Epithelial cell of esophagus (primary cell): Measurements from ENCODE around the gene CD6.

Source experiments
- DNase-seq: peaks from one replicate; pipeline ENCODE4 v3.0.0; 2010; ENCODE audit warnings: low read depth
- H3K4me3 ChIP-seq: 2 replicates; pipeline ENCODE4 v1.5.1; 2011; ENCODE audit warnings: mild to moderate bottlenecking, low read length, control low read depth
- TF ChIP-seq, protein P1 (sequence below): IDR thresholded peaks from 2 replicates; pipeline ENCODE4 v1.5.1; 2011; ENCODE audit warnings: low read depth, mild to moderate bottlenecking, low read length, control low read depth, inconsistent platforms; ENCODE audit not compliant: insufficient read depth; ENCODE audit errors: missing control alignments

CD6 gene

DNA sequence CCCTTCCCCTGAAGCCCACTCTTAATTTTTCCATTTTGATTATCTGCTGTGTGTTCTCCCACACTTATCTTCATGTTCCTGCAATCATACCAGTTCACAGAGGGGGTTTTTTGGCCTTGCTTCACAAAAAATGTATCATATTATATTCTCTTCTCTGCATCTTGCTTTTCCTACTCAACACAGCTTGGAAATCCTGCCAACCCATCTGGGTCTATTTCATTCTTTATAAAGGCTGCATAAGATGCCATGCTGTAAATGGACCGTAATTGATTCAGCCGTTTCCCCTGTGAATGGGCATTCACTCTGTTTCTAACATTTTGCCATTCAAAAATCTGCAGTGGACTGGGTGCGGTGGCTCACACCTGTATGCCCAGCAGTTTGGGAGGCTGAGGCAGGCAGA, 30.5 kb downstream of the CD6 start:
- TF ChIP-seq, protein P1, sequence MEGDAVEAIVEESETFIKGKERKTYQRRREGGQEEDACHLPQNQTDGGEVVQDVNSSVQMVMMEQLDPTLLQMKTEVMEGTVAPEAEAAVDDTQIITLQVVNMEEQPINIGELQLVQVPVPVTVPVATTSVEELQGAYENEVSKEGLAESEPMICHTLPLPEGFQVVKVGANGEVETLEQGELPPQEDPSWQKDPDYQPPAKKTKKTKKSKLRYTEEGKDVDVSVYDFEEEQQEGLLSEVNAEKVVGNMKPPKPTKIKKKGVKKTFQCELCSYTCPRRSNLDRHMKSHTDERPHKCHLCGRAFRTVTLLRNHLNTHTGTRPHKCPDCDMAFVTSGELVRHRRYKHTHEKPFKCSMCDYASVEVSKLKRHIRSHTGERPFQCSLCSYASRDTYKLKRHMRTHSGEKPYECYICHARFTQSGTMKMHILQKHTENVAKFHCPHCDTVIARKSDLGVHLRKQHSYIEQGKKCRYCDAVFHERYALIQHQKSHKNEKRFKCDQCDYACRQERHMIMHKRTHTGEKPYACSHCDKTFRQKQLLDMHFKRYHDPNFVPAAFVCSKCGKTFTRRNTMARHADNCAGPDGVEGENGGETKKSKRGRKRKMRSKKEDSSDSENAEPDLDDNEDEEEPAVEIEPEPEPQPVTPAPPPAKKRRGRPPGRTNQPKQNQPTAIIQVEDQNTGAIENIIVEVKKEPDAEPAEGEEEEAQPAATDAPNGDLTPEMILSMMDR, result no peak
- H3K4me3 ChIP-seq, result no peak overlapping the region
- no peak for DNase-seq

DNA sequence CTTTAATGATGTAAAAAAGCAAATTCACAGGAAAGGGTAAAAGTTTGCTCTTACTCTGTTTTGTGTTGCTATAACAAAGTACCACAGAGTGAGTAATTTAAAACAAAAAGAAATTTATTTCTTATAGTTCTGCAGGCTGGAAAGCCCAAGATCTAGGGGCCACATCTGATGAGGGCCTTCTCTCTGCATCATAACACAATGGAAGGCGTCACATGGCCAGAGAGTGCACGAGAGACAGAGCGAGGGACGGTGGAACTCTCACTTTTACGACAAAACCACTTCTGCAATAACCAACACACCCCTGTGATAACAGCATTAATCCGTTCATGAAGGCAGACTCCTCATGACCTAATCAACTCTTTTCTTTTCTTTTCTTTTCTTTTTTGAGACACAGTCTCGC, 31.1 kb downstream of the CD6 start:
- DNase-seq, result no peak
- no peak overlapping the region for H3K4me3 ChIP-seq
- TF ChIP-seq, protein P1, result no peak

DNA sequence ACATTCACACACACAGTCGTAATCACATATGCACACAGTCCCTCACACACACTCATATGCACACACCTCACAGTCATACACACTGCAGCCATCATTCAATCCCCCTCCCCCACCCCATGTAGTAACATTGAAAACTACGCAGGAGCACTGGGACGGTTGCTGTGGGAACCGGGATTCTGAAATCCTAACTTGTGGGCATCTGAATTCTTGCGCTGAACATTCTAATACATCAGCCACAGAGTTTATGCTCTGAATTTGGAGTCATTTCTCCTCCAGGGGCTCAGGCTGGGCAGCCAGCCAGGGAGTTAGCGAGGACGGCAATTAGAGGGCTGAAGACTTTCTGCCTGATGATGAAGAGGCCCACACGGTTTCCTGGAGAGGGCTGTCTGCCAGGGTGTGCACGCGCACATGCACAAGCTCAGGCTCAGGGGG, 32.7 kb downstream of the CD6 start:
- TF ChIP-seq, protein P1, result no peak
- H3K4me3 ChIP-seq, result no peak overlapping the region
- DNase-seq, result no peak

DNA sequence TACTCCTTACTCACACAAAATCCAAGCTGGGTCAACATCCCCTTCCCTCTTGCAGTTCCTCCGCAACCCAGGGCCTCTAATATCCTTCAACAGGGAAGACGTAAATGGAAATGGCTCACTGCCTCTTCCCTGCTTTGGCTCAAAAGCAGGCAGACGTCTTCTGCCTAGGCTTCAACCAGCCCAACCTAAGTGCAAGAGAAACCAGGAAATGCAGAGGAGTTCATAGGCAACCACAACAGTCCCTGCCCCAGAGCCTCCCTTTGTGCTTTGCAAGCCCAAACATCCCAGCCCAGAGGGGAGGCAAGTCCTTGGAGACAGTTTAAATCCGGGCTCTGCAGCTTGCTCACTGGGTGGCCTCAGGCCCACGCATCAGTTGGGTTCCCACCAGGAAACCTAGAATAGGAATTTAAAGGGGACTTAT, 33.3 kb downstream of the CD6 start:
- DNase-seq, result no peak
- TF ChIP-seq, protein P1, result no peak
- H3K4me3 ChIP-seq, result no peak overlapping the region

DNA sequence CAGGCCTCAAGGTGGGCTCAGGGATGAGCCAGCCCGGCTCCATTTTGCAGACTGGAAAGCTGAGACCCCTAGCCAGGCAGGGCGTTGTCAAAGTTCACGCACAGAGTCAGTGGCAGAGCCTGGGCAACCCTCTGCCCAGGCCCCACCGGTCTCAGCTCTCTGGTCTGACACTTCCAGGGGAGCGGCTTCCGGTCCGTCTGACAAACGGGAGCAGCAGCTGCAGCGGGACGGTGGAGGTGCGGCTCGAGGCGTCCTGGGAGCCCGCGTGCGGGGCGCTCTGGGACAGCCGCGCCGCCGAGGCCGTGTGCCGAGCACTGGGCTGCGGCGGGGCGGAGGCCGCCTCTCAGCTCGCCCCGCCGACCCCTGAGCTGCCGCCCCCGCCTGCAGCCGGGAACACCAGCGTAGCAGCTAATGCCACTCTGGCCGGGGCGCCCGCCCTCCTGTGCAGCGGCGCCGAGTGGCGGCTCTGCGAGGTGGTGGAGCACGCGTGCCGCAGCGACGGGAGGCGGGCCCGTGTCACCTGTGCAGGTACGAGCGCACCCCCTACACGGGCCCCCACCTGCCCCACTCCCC, 36.0 kb downstream of the CD6 start:
- peak overlapping the region; percentile 32 for H3K4me3 ChIP-seq
- peak; percentile 31 for DNase-seq
- TF ChIP-seq, protein P1, result no peak

DNA sequence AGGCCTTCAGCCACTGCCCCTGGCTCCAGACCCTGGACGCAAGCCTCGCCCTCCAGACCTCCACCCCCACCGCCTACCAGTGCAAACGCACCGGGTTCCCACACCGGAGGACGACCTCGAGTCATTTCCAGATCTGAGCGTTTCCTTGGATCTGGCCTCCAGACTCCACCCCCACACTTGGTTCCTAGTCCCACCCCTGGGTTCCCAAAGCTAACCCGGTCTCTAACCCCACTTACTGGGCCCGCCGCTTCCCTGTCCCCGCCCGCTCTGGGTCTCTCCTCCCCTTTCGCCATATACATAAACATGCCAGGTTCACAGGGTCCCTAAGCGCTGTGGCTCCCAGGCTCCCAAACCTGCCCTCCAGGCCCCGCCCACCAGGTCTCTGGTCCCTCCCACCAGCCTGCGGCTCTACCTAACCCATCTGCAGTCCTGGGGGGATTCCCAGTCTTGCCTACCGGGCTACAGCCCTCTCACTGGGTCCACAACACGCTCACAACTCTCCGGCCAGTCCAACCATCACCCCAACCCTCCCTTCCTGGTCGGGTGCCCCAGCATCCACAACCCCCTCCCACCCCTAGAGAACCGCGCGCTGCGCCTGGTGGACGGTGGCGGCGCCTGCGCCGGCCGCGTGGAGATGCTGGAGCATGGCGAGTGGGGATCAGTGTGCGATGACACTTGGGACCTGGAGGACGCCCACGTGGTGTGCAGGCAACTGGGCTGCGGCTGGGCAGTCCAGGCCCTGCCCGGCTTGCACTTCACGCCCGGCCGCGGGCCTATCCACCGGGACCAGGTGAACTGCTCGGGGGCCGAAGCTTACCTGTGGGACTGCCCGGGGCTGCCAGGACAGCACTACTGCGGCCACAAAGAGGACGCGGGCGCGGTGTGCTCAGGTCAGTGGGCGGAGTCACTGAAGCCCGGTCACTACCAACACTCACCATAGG, 36.7 kb downstream of the CD6 start:
- peak overlapping the region; percentile 32 for H3K4me3 ChIP-seq
- DNase-seq, result no peak
- TF ChIP-seq, protein P1, result no peak

DNA sequence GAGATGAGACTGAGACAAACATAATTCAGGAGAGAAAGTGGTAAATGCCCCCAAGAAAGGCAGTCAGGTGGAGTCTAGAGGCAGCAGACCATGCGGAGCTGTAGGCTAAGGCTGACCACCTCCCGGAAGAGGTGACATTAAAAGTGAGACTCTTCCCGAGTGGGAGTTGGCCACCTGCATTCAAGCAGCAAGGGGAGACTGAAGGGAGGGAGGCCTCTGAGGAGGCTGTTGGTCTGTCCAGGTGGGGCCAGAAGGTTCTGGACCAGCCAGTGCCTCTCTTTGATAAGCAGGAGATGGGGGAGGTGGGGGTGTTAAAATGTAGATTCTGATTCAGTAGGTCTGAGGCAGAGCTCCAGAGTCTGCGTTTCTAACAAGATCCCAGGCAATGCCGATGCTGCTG, 37.5 kb downstream of the CD6 start:
- no peak overlapping the region for H3K4me3 ChIP-seq
- no peak for DNase-seq
- TF ChIP-seq, protein P1, result no peak
